DOHH2 (cell line): ENCODE measurements around the gene STIM2.

Source experiments
- H3F3A ChIP-seq: fragments of 200-600 bp; sonication (generic), shearing (Covaris generic); 2 replicates; pipeline ENCODE4 v1.6.0; 2016; ENCODE audit warnings: antibody characterized with exemption, mild to moderate bottlenecking; ENCODE audit not compliant: control insufficient read depth, insufficient read depth
- H3K27ac ChIP-seq: fragments of 200-600 bp; sonication (generic); 2 replicates; pipeline ENCODE4 v1.5.1; 2014; ENCODE audit warnings: low read depth, mild to moderate bottlenecking, low read length, moderate library complexity
- H3K27me3 ChIP-seq: fragments of 200-600 bp; sonication (generic); 2 replicates; pipeline ENCODE4 v1.6.1; 2014; ENCODE audit warnings: mild to moderate bottlenecking, low read length, mixed read lengths; ENCODE audit not compliant: control insufficient read depth
- H3K36me3 ChIP-seq: fragments of 200-600 bp; sonication (generic); 2 replicates; pipeline ENCODE4 v1.6.1; 2014; ENCODE audit warnings: mild to moderate bottlenecking, low read length, moderate library complexity, mixed read lengths; ENCODE audit not compliant: control insufficient read depth
- H3K4me1 ChIP-seq: fragments of 200-600 bp; sonication (generic); 2 replicates; pipeline ENCODE4 v1.6.1; 2014; ENCODE audit warnings: mild to moderate bottlenecking, low read length, mixed read lengths; ENCODE audit not compliant: control insufficient read depth
- H3K4me2 ChIP-seq: fragments of 200-600 bp; sonication (generic); 2 replicates; pipeline ENCODE4 v1.6.0; 2014; ENCODE audit warnings: mild to moderate bottlenecking, low read length, moderate library complexity
- H3K4me3 ChIP-seq: fragments of 200-600 bp; sonication (generic); 2 replicates; pipeline ENCODE4 v1.5.1; 2014; ENCODE audit warnings: mild to moderate bottlenecking, low read length, mixed read lengths
- H3K79me2 ChIP-seq: fragments of 200-600 bp; sonication (generic); 2 replicates; pipeline ENCODE4 v1.6.1; 2014; ENCODE audit warnings: mild to moderate bottlenecking, low read length, mixed read lengths; ENCODE audit not compliant: control insufficient read depth
- H3K9me2 ChIP-seq: fragments of 200-600 bp; sonication (generic); replicated peaks from 2 replicates; pipeline ENCODE4 v1.6.1; 2014; ENCODE audit warnings: mild to moderate bottlenecking, low read length, mixed read lengths; ENCODE audit not compliant: control insufficient read depth
- H3K9me3 ChIP-seq: fragments of 200-600 bp; sonication (generic); 2 replicates; pipeline ENCODE4 v1.6.1; 2014; ENCODE audit warnings: antibody characterized with exemption, low read length, mixed read lengths; ENCODE audit not compliant: control insufficient read depth, insufficient read depth
- H4K20me1 ChIP-seq: fragments of 200-600 bp; sonication (generic); 2 replicates; pipeline ENCODE4 v1.6.0; 2014; ENCODE audit warnings: low read depth, mild to moderate bottlenecking, antibody characterized with exemption, low read length, moderate library complexity; ENCODE audit not compliant: control insufficient read depth, insufficient read depth
- EZH2phosphoT487 ChIP-seq: fragments of 200-600 bp; sonication (generic); IDR thresholded peaks from 2 replicates; pipeline ENCODE4 v1.6.1; 2017; ENCODE audit warnings: borderline replicate concordance, mild to moderate bottlenecking, antibody characterized with exemption, low read length, moderate library complexity, mixed read lengths
- TF ChIP-seq, protein P1 (sequence below): fragments of 200-600 bp; sonication (generic); IDR thresholded peaks from one replicate; pipeline ENCODE4 v1.5.1; 2014; ENCODE audit warnings: antibody characterized with exemption, mild to moderate bottlenecking, low read depth, low read length; ENCODE audit not compliant: poor library complexity, severe bottlenecking

Gene STIM2

DNA sequence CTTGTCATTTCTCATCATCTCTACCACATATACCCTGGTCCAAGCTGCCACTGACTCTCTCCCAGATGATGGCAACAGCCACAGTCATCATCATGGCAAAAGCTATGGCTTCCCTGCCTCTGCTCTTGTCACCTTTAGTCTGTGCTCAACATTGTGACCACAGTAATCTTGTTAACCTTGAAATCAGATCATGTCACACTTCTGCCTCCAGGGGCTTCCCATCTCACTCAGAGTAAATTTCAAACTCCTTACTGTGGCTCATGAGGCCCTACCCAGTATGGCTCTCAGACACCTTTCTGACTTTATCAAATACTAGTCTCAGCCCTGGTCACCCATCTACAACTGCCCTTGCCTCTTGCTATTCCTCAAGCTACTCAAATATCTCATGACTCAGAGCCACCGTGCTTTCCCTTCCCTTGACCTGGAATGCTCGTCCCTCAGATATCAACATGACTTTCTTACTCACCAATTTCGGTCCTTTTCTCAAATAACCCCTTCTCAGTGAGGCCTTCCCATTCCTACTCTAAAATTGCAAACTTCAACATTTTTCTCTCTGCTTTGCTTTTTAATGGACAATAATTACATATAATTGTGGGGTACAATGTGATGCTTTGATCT lies 41.1 kb upstream of the STIM2 start:
- Histone ChIP-seq H4K20me1 (no peaks in the 10 kb centered on the region), H3K4me1 (peaks cover 52% of the 10 kb centered on the region), H3K27ac (no peak overlapping the region), H3K4me2 (0 out of 2 replicates have a peak overlapping the region, but pooled peaks have one; percentile 9), H3K27me3 (peaks cover 19% of the 10 kb centered on the region; the same call in 1 of the 2 replicates), H3K36me3 (peaks cover 8% of the 10 kb centered on the region; the same call in 1 of the 2 replicates), H3F3A (no peaks in the 10 kb centered on the region; the same call in 1 of the 2 replicates), H3K4me3 (no peak overlapping the region), H3K9me3 (peaks cover 12% of the 10 kb centered on the region), H3K79me2 (no peaks in the 10 kb centered on the region), H3K9me2 (no peaks in the 10 kb centered on the region)
- TF ChIP-seq EZH2phosphoT487 = no peak
- TF ChIP-seq, protein P1, sequence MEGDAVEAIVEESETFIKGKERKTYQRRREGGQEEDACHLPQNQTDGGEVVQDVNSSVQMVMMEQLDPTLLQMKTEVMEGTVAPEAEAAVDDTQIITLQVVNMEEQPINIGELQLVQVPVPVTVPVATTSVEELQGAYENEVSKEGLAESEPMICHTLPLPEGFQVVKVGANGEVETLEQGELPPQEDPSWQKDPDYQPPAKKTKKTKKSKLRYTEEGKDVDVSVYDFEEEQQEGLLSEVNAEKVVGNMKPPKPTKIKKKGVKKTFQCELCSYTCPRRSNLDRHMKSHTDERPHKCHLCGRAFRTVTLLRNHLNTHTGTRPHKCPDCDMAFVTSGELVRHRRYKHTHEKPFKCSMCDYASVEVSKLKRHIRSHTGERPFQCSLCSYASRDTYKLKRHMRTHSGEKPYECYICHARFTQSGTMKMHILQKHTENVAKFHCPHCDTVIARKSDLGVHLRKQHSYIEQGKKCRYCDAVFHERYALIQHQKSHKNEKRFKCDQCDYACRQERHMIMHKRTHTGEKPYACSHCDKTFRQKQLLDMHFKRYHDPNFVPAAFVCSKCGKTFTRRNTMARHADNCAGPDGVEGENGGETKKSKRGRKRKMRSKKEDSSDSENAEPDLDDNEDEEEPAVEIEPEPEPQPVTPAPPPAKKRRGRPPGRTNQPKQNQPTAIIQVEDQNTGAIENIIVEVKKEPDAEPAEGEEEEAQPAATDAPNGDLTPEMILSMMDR = peak; percentile 19

DNA sequence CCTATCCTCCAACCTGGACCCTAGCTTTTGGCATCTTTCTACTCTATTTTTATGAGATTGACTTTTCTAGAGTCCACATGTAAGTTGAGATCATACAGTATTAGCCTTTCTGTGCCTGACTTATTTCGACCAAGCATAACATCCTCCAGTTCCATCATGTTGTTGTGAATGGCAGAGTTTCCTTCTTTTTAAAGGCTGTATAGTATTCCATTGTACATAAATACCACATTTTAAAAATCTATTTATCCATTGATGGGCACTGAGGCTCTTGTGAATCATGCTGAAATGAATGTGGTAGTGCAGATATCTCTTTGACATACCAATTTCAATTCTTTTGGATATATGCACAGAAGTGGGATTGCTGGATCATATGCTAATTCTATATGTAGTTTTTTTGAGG lies 40.3 kb upstream of the STIM2 start:
- H3K4me1 ChIP-seq = peaks cover 57% of the 10 kb centered on the region
- no peaks in the 10 kb centered on the region for H3K9me2 ChIP-seq
- no peaks in the 10 kb centered on the region; the same call in 1 of the 2 replicates for H3F3A ChIP-seq
- no peak overlapping the region for H3K4me2 ChIP-seq
- peaks cover 12% of the 10 kb centered on the region for H3K9me3 ChIP-seq
- peaks cover 19% of the 10 kb centered on the region; the same call in 1 of the 2 replicates for H3K27me3 ChIP-seq
- H3K36me3 ChIP-seq = peaks cover 8% of the 10 kb centered on the region; the same call in 1 of the 2 replicates
- no peaks in the 10 kb centered on the region for H3K79me2 ChIP-seq
- H4K20me1 ChIP-seq = no peaks in the 10 kb centered on the region
- H3K27ac ChIP-seq = no peak overlapping the region
- TF ChIP-seq EZH2phosphoT487 = no peak
- TF ChIP-seq, protein P1 = no peak
- no peak overlapping the region for H3K4me3 ChIP-seq

GRCh38 chr4:26821031-26821430 lies 39.6 kb upstream of the STIM2 start:
- TF ChIP-seq, protein P1 = no peak
- no peak for TF ChIP-seq EZH2phosphoT487
- peaks cover 12% of the 10 kb centered on the region for H3K9me3 ChIP-seq
- no peaks in the 10 kb centered on the region for H3K79me2 ChIP-seq
- peaks cover under 1% of the 10 kb centered on the region; the same call in 1 of the 2 replicates for H3F3A ChIP-seq
- H3K4me2 ChIP-seq = no peak overlapping the region
- peaks cover 60% of the 10 kb centered on the region for H3K4me1 ChIP-seq
- H3K9me2 ChIP-seq = no peaks in the 10 kb centered on the region
- H3K4me3 ChIP-seq = no peak overlapping the region
- H4K20me1 ChIP-seq = no peaks in the 10 kb centered on the region
- H3K27ac ChIP-seq = no peak overlapping the region
- H3K36me3 ChIP-seq = peaks cover 8% of the 10 kb centered on the region; the same call in 1 of the 2 replicates
- H3K27me3 ChIP-seq = peaks cover 19% of the 10 kb centered on the region; the same call in 1 of the 2 replicates
